RWPE2 (cell line): Measurements from ENCODE around the gene FMN1.

Experiments
- ATAC-seq: fragments of 200-7000 bp; cut with Tn5 transposase; 3 replicates; pipeline ENCODE4 v1.9.1; 2021; ENCODE audit warnings: low read depth
- DNase-seq: peaks from one replicate; pipeline ENCODE4 v3.0.0-alpha.2; 2020; ENCODE audit warnings: low spot score
- H3K27ac ChIP-seq: fragments of 450-650 bp; 2 replicates; pipeline ENCODE4 v1.5.1; 2017; ENCODE audit warnings: mild to moderate bottlenecking; ENCODE audit not compliant: poor library complexity, severe bottlenecking
- H3K27me3 ChIP-seq: fragments of 250-450 bp; sonication (Bioruptor Pico); 2 replicates; pipeline ENCODE4 v1.5.1; 2021; ENCODE audit warnings: mild to moderate bottlenecking, moderate library complexity; ENCODE audit not compliant: insufficient read depth, poor library complexity, severe bottlenecking
- H3K36me3 ChIP-seq: fragments of 250-450 bp; sonication (Bioruptor Pico); 2 replicates; pipeline ENCODE4 v1.5.1; 2020; ENCODE audit warnings: low read depth, mild to moderate bottlenecking, moderate library complexity
- H3K4me1 ChIP-seq: fragments of 250-450 bp; sonication (Bioruptor Pico); 2 replicates; pipeline ENCODE4 v1.5.1; 2021; ENCODE audit warnings: mild to moderate bottlenecking, moderate library complexity; ENCODE audit not compliant: insufficient read depth, poor library complexity, severe bottlenecking
- H3K4me3 ChIP-seq: fragments of 250-450 bp; sonication (Bioruptor Pico); 2 replicates; pipeline ENCODE4 v1.5.1; 2021; ENCODE audit warnings: mild to moderate bottlenecking, moderate library complexity; ENCODE audit not compliant: severe bottlenecking
- H3K9me3 ChIP-seq: fragments of 250-450 bp; sonication (Bioruptor Pico); 2 replicates; pipeline ENCODE4 v1.5.1; 2021; ENCODE audit warnings: mild to moderate bottlenecking, moderate library complexity; ENCODE audit not compliant: severe bottlenecking
- CTCF ChIP-seq: fragments of 450-650 bp; IDR thresholded peaks from one replicate; pipeline ENCODE4 v1.5.1; 2017; ENCODE audit warnings: mild to moderate bottlenecking, moderate library complexity; ENCODE audit not compliant: poor library complexity, severe bottlenecking

Gene FMN1

GRCh38 chr15:32878342-32878741, 316.2 kb downstream of the FMN1 start:
- no peak overlapping the region for H3K4me3 ChIP-seq
- DNase-seq, result no peak
- H3K9me3 ChIP-seq, result no peaks in the 10 kb centered on the region
- peak; percentile 63; the same call in 1 of the 3 replicates for ATAC-seq
- H3K27ac ChIP-seq, result no peak overlapping the region
- H3K4me1 ChIP-seq, result no peaks in the 10 kb centered on the region
- H3K27me3 ChIP-seq, result no peaks in the 10 kb centered on the region
- TF ChIP-seq CTCF, result no peak
- H3K36me3 ChIP-seq, result no peaks in the 10 kb centered on the region

- no peak for DNase-seq
- no peak overlapping the region for H3K27ac ChIP-seq
- ATAC-seq, result no peak
Measured at GRCh38 chr15:32877252-32878019, 317.1 kb downstream of the FMN1 start.

GRCh38 chr15:32873284-32874114, 321.0 kb downstream of the FMN1 start:
- no peak for DNase-seq
- Histone ChIP-seq H3K27ac (no peak overlapping the region), H3K4me1 (no peaks in the 10 kb centered on the region), H3K9me3 (no peaks in the 10 kb centered on the region), H3K36me3 (no peaks in the 10 kb centered on the region), H3K27me3 (no peaks in the 10 kb centered on the region), H3K4me3 (no peak overlapping the region)
- ATAC-seq, result no peak
- TF ChIP-seq CTCF, result no peak

More at GRCh38 chr15:32877252-32878019, 317.1 kb downstream of the FMN1 start:
- Histone ChIP-seq H3K9me3 (no peaks in the 10 kb centered on the region), H3K4me3 (no peak overlapping the region), H3K36me3 (no peaks in the 10 kb centered on the region), H3K27me3 (no peaks in the 10 kb centered on the region), H3K4me1 (no peaks in the 10 kb centered on the region)
- TF ChIP-seq CTCF, result no peak

- no peak for DNase-seq
- Histone ChIP-seq H3K36me3 (no peaks in the 10 kb centered on the region), H3K4me3 (no peak overlapping the region), H3K9me3 (no peaks in the 10 kb centered on the region), H3K27ac (no peak overlapping the region), H3K4me1 (no peaks in the 10 kb centered on the region), H3K27me3 (no peaks in the 10 kb centered on the region)
- TF ChIP-seq CTCF, result no peak
- ATAC-seq, result no peak
Measured at GRCh38 chr15:32872621-32873283, 321.8 kb downstream of the FMN1 start.
